Measurements from ENCODE around the gene TP53TG3. TPM values are rescaled to one million over a fixed set of nuclear protein-coding genes. Genes with fewer than 3 reads are reported as not detected.
"Not testable (repeated sequence)": the region's sequence is repeated elsewhere in the genome, so short reads cannot be mapped to it uniquely, and the experiment has no call there.

The TP53TG3 gene, protein sequence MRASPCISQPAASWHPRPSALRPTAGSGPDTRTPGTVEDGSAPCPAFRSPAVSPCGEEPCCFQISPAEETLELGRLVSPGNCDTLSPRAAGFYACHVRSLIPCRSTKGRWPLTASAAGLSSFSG
- not detected in 2 replicates for total RNA-seq

DNA sequence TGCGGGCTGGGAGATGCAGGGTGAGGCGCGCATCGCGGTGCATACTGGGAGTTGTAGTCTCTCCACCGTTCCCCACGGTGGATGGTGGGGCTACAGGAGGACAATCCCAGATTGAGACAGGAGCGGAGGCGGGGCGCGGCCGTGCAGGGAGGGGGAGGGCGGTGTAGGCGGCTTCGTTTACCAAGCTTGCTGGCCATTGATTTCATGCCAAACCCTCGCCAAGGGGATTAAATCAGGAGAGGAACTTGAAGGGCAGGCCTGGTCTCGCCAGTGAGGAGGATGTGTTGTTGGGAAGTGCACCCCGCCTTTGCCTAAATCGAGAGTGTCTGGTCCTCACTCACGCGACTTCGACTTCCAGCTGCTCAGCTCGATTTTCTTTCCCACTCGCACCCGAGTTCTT is at the start of gene TP53TG3:
Gene TP53TG3, minus strand, starts transcription at position 101 of the 400 bp plus-strand sequence. Its CDS starts 68 bp downstream, at position 33.
- intact Hi-C loops (cut with micrococcal nuclease), result not testable (repeated sequence)

GRCh38 chr16:32650876-32651275 is 25.1 kb downstream of the TP53TG3 start:
- intact Hi-C loops (cut with micrococcal nuclease), result not testable (repeated sequence)

- intact Hi-C loops (cut with micrococcal nuclease), result not testable (repeated sequence)
Measured at GRCh38 chr16:32647562-32647961, 28.4 kb downstream of the TP53TG3 start.

DNA sequence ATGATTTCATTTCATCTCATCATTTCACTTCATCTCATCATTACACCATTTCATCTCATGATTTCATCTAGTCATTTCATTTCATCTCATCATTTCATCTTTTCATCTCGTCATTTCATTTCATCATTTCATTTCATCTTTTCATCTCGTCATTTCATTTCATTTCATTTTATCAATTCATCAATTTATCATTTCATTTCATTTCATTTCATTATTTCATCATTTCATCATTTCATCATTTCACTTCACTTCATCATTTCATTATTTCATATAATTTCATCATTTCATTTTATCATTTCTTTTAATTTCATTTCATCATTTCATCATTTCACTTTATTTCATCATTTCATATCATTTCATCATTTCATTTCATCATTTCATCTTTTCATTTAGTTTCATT is 29.2 kb downstream of the TP53TG3 start:
- intact Hi-C loops (cut with micrococcal nuclease), result not testable (repeated sequence)

DNA sequence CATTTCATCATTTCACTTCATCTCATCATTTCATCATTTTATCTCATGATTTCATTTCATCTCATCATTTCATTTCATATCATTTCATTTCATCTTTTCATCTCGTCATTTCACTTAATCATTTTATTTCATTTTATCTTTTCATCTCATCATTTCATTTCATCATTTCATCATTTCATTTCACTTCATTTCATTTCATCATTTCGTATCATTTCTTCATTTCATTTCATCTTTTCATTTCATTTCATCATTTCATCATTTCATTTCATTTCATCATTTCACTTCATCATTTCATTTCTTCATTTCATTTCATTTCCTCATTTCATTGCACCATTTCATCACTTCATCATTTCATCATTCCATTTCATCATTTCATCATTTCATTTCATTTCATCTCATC is 29.8 kb downstream of the TP53TG3 start:
- intact Hi-C loops (cut with micrococcal nuclease), result not testable (repeated sequence)

DNA sequence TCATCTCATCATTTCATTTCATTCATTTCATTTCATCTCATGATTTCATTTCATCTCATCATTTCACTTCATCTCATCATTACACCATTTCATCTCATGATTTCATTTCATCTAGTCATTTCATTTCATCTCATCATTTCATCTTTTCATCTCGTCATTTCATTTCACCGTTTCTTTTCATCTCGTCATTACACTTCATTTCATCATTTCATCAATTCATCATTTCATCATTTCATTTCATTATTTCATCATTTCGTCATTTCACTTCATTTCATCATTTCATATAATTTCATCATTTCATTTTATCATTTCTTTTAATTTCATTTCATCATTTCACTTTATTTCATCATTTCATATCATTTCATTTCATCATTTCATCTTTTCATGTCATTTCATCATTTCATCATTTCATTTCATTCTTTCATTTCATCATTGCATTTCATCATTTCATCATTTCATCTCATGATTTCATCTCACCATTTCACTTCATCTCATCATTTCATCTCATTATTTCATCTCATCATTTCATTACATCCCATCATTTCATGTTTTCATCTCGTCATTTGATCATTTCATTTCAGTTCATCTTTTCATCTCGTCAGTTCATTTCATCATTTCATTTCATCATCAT is 30.6 kb downstream of the TP53TG3 start:
- intact Hi-C loops (cut with micrococcal nuclease), result not testable (repeated sequence)

DNA sequence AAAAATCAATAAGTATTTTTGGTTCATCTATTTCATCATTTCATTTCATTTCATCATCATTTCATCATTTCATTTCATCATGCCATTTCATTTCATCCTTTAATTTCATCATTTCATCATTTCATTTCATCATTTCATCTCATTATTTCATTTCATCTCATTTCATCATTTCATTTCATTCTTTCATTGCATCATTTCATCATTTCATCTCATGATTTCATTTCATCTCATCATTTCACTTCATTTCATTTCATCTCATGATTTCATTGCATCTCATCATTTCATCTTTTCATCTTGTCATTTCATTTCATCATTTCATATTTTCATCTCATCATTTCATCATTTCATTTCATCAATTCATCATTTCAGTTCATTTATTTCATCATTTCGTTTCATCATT is 31.2 kb downstream of the TP53TG3 start:
- intact Hi-C loops (cut with micrococcal nuclease), result not testable (repeated sequence)

DNA sequence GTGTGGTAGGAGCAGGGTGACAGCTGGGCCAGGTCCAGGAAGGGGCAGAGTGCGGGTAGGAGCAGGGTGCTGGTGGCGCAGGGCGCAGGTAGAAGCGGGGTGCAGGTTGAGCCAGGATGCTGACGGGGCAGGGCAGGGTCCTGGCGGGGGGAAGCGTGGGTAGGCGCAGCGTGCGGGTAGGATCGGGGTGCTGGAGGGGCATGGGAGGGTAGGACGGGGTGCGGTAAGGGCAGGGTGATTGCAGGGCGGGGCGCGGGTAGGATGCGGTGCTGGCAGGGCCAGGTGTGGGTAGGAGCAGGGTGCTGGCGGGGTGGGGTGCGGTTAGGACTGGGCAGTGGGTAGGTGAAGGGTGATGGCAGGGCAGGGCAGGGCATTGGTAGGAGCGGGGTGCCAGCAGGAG is 38.4 kb downstream of the TP53TG3 start:
- intact Hi-C loops (cut with micrococcal nuclease), result not testable (repeated sequence)

DNA sequence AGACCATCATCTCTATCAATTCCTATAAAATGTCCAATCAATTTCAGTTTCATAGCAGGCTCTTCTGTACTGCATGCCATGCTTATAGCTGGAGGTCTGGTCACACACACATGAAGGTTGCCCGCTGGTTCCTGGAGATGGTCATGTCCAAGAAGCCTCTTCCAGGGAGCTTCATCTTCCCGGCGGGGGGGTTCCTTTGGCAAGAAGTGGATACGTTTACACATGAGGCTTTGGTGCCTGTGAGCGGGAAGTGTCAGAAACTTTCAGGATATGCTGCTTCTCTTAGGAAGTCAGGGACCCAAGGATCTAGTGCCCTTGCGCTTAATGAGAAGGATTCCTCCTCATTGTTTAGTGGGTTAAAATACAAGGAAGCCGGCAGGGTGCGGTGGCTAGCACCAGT is 43.9 kb downstream of the TP53TG3 start:
- intact Hi-C loops (cut with micrococcal nuclease), result not testable (repeated sequence)
